ENCODE results near the gene PTGIR. TPM values are rescaled to one million over a fixed set of nuclear protein-coding genes. Genes with fewer than 3 reads are reported as not detected.
A peak's percentile ranks its signal among the peaks of the same experiment; 100 is the strongest.

The PTGIR gene
- total and polyA plus RNA-seq, 2 experiments from 2014 or later = 3.2 to 4.8 TPM

GRCh38 chr19:46580247-46580646 is 44.6 kb downstream of the PTGIR start:
- no peak for DNase-seq (ENCODE audit: low spot score)
- no peaks in the 10 kb centered on the region for H3K36me3 ChIP-seq (replicated peaks; ENCODE audit: insufficient read depth, low read depth)
- no peaks in the 10 kb centered on the region for H3K79me2 ChIP-seq
- H2AFZ ChIP-seq = no peak overlapping the region
- no peaks in the 10 kb centered on the region for H3K4me1 ChIP-seq (ENCODE audit: insufficient read depth)
- H3K4me3 ChIP-seq = no peak overlapping the region
- TF ChIP-seq EZH2 (IDR thresholded peaks at IDR 0.05; ENCODE audit: borderline replicate concordance) (no peak), EZH2phosphoT487 (IDR thresholded peaks at IDR 0.05; ENCODE audit: low read depth, severe bottlenecking, unreplicated experiment) (no peak), CTCF (IDR thresholded peaks at IDR 0.05; ENCODE audit: poor library complexity) (no peak)
- no peaks in the 10 kb centered on the region for H3K9me3 ChIP-seq (ENCODE audit: low read depth)
- H4K20me1 ChIP-seq (ENCODE audit: insufficient read depth, poor library complexity, severe bottlenecking) = no peaks in the 10 kb centered on the region
- H3K9me2 ChIP-seq (replicated peaks; ENCODE audit: insufficient read depth) = no peaks in the 10 kb centered on the region
- H3K4me2 ChIP-seq = no peak overlapping the region
- H3K27ac ChIP-seq = no peak overlapping the region
- no peaks in the 10 kb centered on the region for H3K27me3 ChIP-seq
- WGBS (ENCODE audit: low lambda C conversion rate, missing lambda C conversion rate) = 96% methylated on average over 2 of the region's 2 CpGs

GRCh38 chr19:46579361-46579879 is 45.5 kb downstream of the PTGIR start:
- 58% methylated on average over 8 of the region's 8 CpGs for WGBS (ENCODE audit: low lambda C conversion rate, missing lambda C conversion rate)
- no peaks in the 10 kb centered on the region for H3K27me3 ChIP-seq

GRCh38 chr19:46578450-46578849 is 46.4 kb downstream of the PTGIR start:
- H3K4me2 ChIP-seq = no peak overlapping the region
- no peaks in the 10 kb centered on the region for H3K9me2 ChIP-seq (replicated peaks; ENCODE audit: insufficient read depth)
- no peaks in the 10 kb centered on the region for H3K9me3 ChIP-seq (ENCODE audit: low read depth)
- 91% methylated on average over 4 of the region's 4 CpGs for WGBS (ENCODE audit: low lambda C conversion rate, missing lambda C conversion rate)
- no peak overlapping the region for H2AFZ ChIP-seq
- H3K4me1 ChIP-seq (ENCODE audit: insufficient read depth) = no peaks in the 10 kb centered on the region
- H4K20me1 ChIP-seq (ENCODE audit: insufficient read depth, poor library complexity, severe bottlenecking) = no peaks in the 10 kb centered on the region
- DNase-seq (ENCODE audit: low spot score) = no peak
- no peaks in the 10 kb centered on the region for H3K36me3 ChIP-seq (replicated peaks; ENCODE audit: insufficient read depth, low read depth)
- no peaks in the 10 kb centered on the region for H3K79me2 ChIP-seq
- H3K4me3 ChIP-seq = no peak overlapping the region
- TF ChIP-seq EZH2phosphoT487 (IDR thresholded peaks at IDR 0.05; ENCODE audit: low read depth, severe bottlenecking, unreplicated experiment) = no peak
- TF ChIP-seq CTCF (IDR thresholded peaks at IDR 0.05; ENCODE audit: poor library complexity) = no peak
- TF ChIP-seq EZH2 (IDR thresholded peaks at IDR 0.05; ENCODE audit: borderline replicate concordance) = no peak
- H3K27ac ChIP-seq = no peak overlapping the region
- no peaks in the 10 kb centered on the region for H3K27me3 ChIP-seq

More at GRCh38 chr19:46579361-46579879, 45.5 kb downstream of the PTGIR start:
- Histone ChIP-seq H3K9me2 (replicated peaks; ENCODE audit: insufficient read depth) (no peaks in the 10 kb centered on the region), H3K4me2 (no peak overlapping the region), H3K4me1 (ENCODE audit: insufficient read depth) (no peaks in the 10 kb centered on the region), H3K4me3 (no peak overlapping the region), H3K36me3 (replicated peaks; ENCODE audit: insufficient read depth, low read depth) (no peaks in the 10 kb centered on the region), H4K20me1 (ENCODE audit: insufficient read depth, poor library complexity, severe bottlenecking) (no peaks in the 10 kb centered on the region), H2AFZ (no peak overlapping the region), H3K27ac (no peak overlapping the region), H3K79me2 (no peaks in the 10 kb centered on the region), H3K9me3 (ENCODE audit: low read depth) (no peaks in the 10 kb centered on the region)
- no peak for DNase-seq (ENCODE audit: low spot score)
- peak; percentile 28 for TF ChIP-seq CTCF (IDR thresholded peaks at IDR 0.05; ENCODE audit: poor library complexity)
- TF ChIP-seq EZH2phosphoT487 (IDR thresholded peaks at IDR 0.05; ENCODE audit: low read depth, severe bottlenecking, unreplicated experiment) = no peak

- Histone ChIP-seq H3K4me2 (no peak overlapping the region), H3K9me2 (replicated peaks; ENCODE audit: insufficient read depth) (no peaks in the 10 kb centered on the region), H4K20me1 (ENCODE audit: insufficient read depth, poor library complexity, severe bottlenecking) (no peaks in the 10 kb centered on the region), H3K36me3 (replicated peaks; ENCODE audit: insufficient read depth, low read depth) (no peaks in the 10 kb centered on the region), H2AFZ (no peak overlapping the region), H3K9me3 (ENCODE audit: low read depth) (no peaks in the 10 kb centered on the region), H3K4me3 (no peak overlapping the region), H3K4me1 (ENCODE audit: insufficient read depth) (no peaks in the 10 kb centered on the region), H3K27ac (no peak overlapping the region), H3K79me2 (no peaks in the 10 kb centered on the region), H3K27me3 (no peaks in the 10 kb centered on the region)
- WGBS (ENCODE audit: low lambda C conversion rate, missing lambda C conversion rate) = 44% methylated on average over 11 of the region's 11 CpGs
- no peak for DNase-seq (ENCODE audit: low spot score)
- no peak for TF ChIP-seq CTCF (IDR thresholded peaks at IDR 0.05; ENCODE audit: poor library complexity)
- no peak for TF ChIP-seq EZH2 (IDR thresholded peaks at IDR 0.05; ENCODE audit: borderline replicate concordance)
- TF ChIP-seq EZH2phosphoT487 (IDR thresholded peaks at IDR 0.05; ENCODE audit: low read depth, severe bottlenecking, unreplicated experiment) = no peak
These were observed 50.4 kb downstream of the PTGIR start for GRCh38 chr19:46574533-46574932.
